NCI-H2107 treated with DMSO at 0.1 percent for 48 hours (cell line): ENCODE measurements around the gene HDC.

Experiments used
- DNase-seq: peaks from one replicate; lab custom pipeline; 2025; ENCODE audit not compliant: unreplicated experiment; lab: John Stamatoyannopoulos, UW

HDC gene

GRCh38 chr15:50265620-50266019, at the start of gene HDC:
HDC (minus strand) TSS chr15:50265726; CDS start chr15:50265623, 103 bp downstream.
- DNase-seq = peak; percentile 46

- no peak for DNase-seq
These were observed 47.1 kb upstream of the HDC start for GRCh38 chr15:50312636-50313035.

GRCh38 chr15:50307799-50308198, 42.3 kb upstream of the HDC start:
- no peak for DNase-seq

- DNase-seq = no peak
These were observed 39.3 kb upstream of the HDC start for GRCh38 chr15:50304836-50305235.

- DNase-seq = no peak
These were observed 37.1 kb upstream of the HDC start for GRCh38 chr15:50302581-50302980.

- no peak for DNase-seq
These were observed 32.8 kb upstream of the HDC start for GRCh38 chr15:50298340-50298739.

GRCh38 chr15:50295966-50296365, 30.4 kb upstream of the HDC start:
- DNase-seq = no peak

- DNase-seq = no peak
These were observed 24.2 kb upstream of the HDC start for GRCh38 chr15:50289749-50290148.

GRCh38 chr15:50287324-50288116, 22.0 kb upstream of the HDC start:
- no peak for DNase-seq

- no peak for DNase-seq
These were observed 15.9 kb upstream of the HDC start for GRCh38 chr15:50281427-50281826.

- no peak for DNase-seq
These were observed 14.7 kb upstream of the HDC start for GRCh38 chr15:50280271-50280670.

GRCh38 chr15:50278496-50278895, 13.0 kb upstream of the HDC start:
- DNase-seq = no peak

- DNase-seq = no peak
These were observed 11.8 kb upstream of the HDC start for GRCh38 chr15:50277370-50277769.

GRCh38 chr15:50275908-50276307, 10.4 kb upstream of the HDC start:
- DNase-seq = no peak

- no peak for DNase-seq
These were observed 9.6 kb upstream of the HDC start for GRCh38 chr15:50275091-50275490.

- DNase-seq = no peak
These were observed 2.1 kb upstream of the HDC start for GRCh38 chr15:50267577-50267976.

- DNase-seq = no peak
These were observed 3.0 kb downstream of the HDC start for GRCh38 chr15:50262533-50262932.

GRCh38 chr15:50261981-50262380, 3.5 kb downstream of the HDC start:
- DNase-seq = no peak

- DNase-seq = no peak
These were observed 4.5 kb downstream of the HDC start for GRCh38 chr15:50260969-50261496.

- no peak for DNase-seq
These were observed 6.2 kb downstream of the HDC start for GRCh38 chr15:50259276-50259675.

GRCh38 chr15:50257924-50258323, 7.6 kb downstream of the HDC start:
- no peak for DNase-seq

- DNase-seq = no peak
These were observed 8.2 kb downstream of the HDC start for GRCh38 chr15:50257332-50257731.
